ES-I3 (cell line): ENCODE data around the gene RAD23B.

Experiments used
- H3K36me3 ChIP-seq: 2 replicates; pipeline ENCODE4 v1.6.1; 2013; ENCODE audit warnings: mild to moderate bottlenecking, low read length, control low read depth, moderate library complexity; ENCODE audit not compliant: insufficient read depth
- H3K4me1 ChIP-seq: 2 replicates; pipeline ENCODE4 v1.6.1; 2013; ENCODE audit warnings: mild to moderate bottlenecking, control low read depth, low read length; ENCODE audit not compliant: insufficient read depth
- H3K9ac ChIP-seq: 2 replicates; pipeline ENCODE4 v1.6.1; 2013; ENCODE audit warnings: low read depth, mild to moderate bottlenecking, low read length, moderate library complexity
- H3K9me3 ChIP-seq: 2 replicates; pipeline ENCODE4 v1.6.1; 2013; ENCODE audit warnings: mild to moderate bottlenecking, low read length, moderate library complexity; ENCODE audit not compliant: control insufficient read depth, insufficient read depth

Gene RAD23B

GRCh38 chr9:107276966-107277710, 5.9 kb upstream of the RAD23B start:
- H3K9me3 ChIP-seq: no peaks in the 10 kb centered on the region
- H3K36me3 ChIP-seq: no peaks in the 10 kb centered on the region
- no peak overlapping the region for H3K9ac ChIP-seq
- peaks cover 4% of the 10 kb centered on the region; the same call in 1 of the 2 replicates for H3K4me1 ChIP-seq

GRCh38 chr9:107277801-107278200, 5.3 kb upstream of the RAD23B start:
- peaks cover 5% of the 10 kb centered on the region; the same call in 1 of the 2 replicates for H3K4me1 ChIP-seq
- no peaks in the 10 kb centered on the region for H3K36me3 ChIP-seq
- H3K9ac ChIP-seq: no peak overlapping the region
- H3K9me3 ChIP-seq: no peaks in the 10 kb centered on the region

GRCh38 chr9:107279086-107279485, 4.0 kb upstream of the RAD23B start:
- H3K36me3 ChIP-seq: no peaks in the 10 kb centered on the region
- peaks cover 5% of the 10 kb centered on the region; the same call in 1 of the 2 replicates for H3K4me1 ChIP-seq
- no peak overlapping the region for H3K9ac ChIP-seq
- no peaks in the 10 kb centered on the region for H3K9me3 ChIP-seq

- Histone ChIP-seq H3K9me3 (no peaks in the 10 kb centered on the region), H3K4me1 (peaks cover 5% of the 10 kb centered on the region; the same call in 1 of the 2 replicates), H3K36me3 (no peaks in the 10 kb centered on the region), H3K9ac (no peak overlapping the region)
Measured at GRCh38 chr9:107280543-107280942, 2.5 kb upstream of the RAD23B start.

GRCh38 chr9:107281184-107281583, 1.9 kb upstream of the RAD23B start:
- Histone ChIP-seq H3K36me3 (no peaks in the 10 kb centered on the region), H3K9me3 (no peaks in the 10 kb centered on the region), H3K4me1 (peaks cover 9% of the 10 kb centered on the region), H3K9ac (no peak overlapping the region)

- Histone ChIP-seq H3K36me3 (no peaks in the 10 kb centered on the region), H3K9me3 (no peaks in the 10 kb centered on the region), H3K9ac (peak overlapping the region; percentile 67), H3K4me1 (peaks cover 10% of the 10 kb centered on the region)
Measured at GRCh38 chr9:107281922-107282667, 984 bp upstream of the RAD23B start.

GRCh38 chr9:107283623-107284616, 841 bp downstream of the RAD23B start:
- H3K9me3 ChIP-seq: no peaks in the 10 kb centered on the region
- H3K9ac ChIP-seq: peak overlapping the region; percentile 79
- no peaks in the 10 kb centered on the region for H3K36me3 ChIP-seq
- H3K4me1 ChIP-seq: peaks cover 10% of the 10 kb centered on the region

- H3K9ac ChIP-seq: peak overlapping the region; percentile 79
- no peaks in the 10 kb centered on the region for H3K36me3 ChIP-seq
- H3K9me3 ChIP-seq: no peaks in the 10 kb centered on the region
- peaks cover 14% of the 10 kb centered on the region for H3K4me1 ChIP-seq
Measured at GRCh38 chr9:107284636-107285035, 1.6 kb downstream of the RAD23B start.

- Histone ChIP-seq H3K36me3 (no peaks in the 10 kb centered on the region), H3K9ac (peak overlapping the region; percentile 79; the same call in 1 of the 2 replicates), H3K9me3 (no peaks in the 10 kb centered on the region), H3K4me1 (peaks cover 20% of the 10 kb centered on the region)
Measured at GRCh38 chr9:107285286-107285685, 2.2 kb downstream of the RAD23B start.

GRCh38 chr9:107286057-107286456, 3.0 kb downstream of the RAD23B start:
- peak overlapping the region; percentile 32; the same call in 1 of the 2 replicates for H3K9ac ChIP-seq
- peaks cover 26% of the 10 kb centered on the region for H3K4me1 ChIP-seq
- H3K9me3 ChIP-seq: no peaks in the 10 kb centered on the region

GRCh38 chr9:107288701-107289100, 5.6 kb downstream of the RAD23B start:
- Histone ChIP-seq H3K4me1 (peaks cover 22% of the 10 kb centered on the region), H3K9ac (no peak overlapping the region), H3K9me3 (no peaks in the 10 kb centered on the region), H3K36me3 (no peaks in the 10 kb centered on the region)

More at GRCh38 chr9:107286057-107286456, 3.0 kb downstream of the RAD23B start:
- H3K36me3 ChIP-seq: no peaks in the 10 kb centered on the region

GRCh38 chr9:107290619-107291018, 7.5 kb downstream of the RAD23B start:
- Histone ChIP-seq H3K36me3 (no peaks in the 10 kb centered on the region), H3K9me3 (no peaks in the 10 kb centered on the region), H3K9ac (no peak overlapping the region), H3K4me1 (peaks cover 29% of the 10 kb centered on the region)

- no peaks in the 10 kb centered on the region for H3K9me3 ChIP-seq
- H3K4me1 ChIP-seq: peaks cover 24% of the 10 kb centered on the region
- H3K36me3 ChIP-seq: no peaks in the 10 kb centered on the region
- no peak overlapping the region for H3K9ac ChIP-seq
Measured at GRCh38 chr9:107292821-107293542, 9.9 kb downstream of the RAD23B start.
